Aorta (tissue), 5 donors: ENCODE data around the gene CC2D1A. TPM values are rescaled to one million over a fixed set of nuclear protein-coding genes. Genes with fewer than 3 reads are reported as not detected.
A peak's percentile ranks its signal among the peaks of the same experiment; 100 is the strongest.

ENCODE experiments used
- ATAC-seq: fragments of 200-7000 bp; cut with Tn5 transposase; one replicate; pipeline ENCODE4 v1.9.1; 2022; ENCODE audit warnings: moderate library complexity; ENCODE audit not compliant: low FRiP score
- DNase-seq, 2 donors: peaks; one replicate each; pipeline ENCODE4 v3.0.0-alpha.2; 2020
- H3K27ac ChIP-seq, 2 donors: one replicate each; pipeline ENCODE4 v1.5.1; 2013; ENCODE audit warnings: low read length in 2 of 2, mild to moderate bottlenecking in 2 of 2, moderate library complexity in 2 of 2, control low read depth in 1 of 2, inconsistent platforms in 1 of 2, low read depth in 1 of 2
- H3K27me3 ChIP-seq, 2 donors: one replicate each; pipeline ENCODE4 v1.6.1; 2013; ENCODE audit warnings: control low read depth in 1 of 2, low read length in 1 of 2, mild to moderate bottlenecking in 1 of 2, moderate library complexity in 1 of 2; ENCODE audit not compliant: insufficient read depth in 2 of 2, control insufficient read depth in 1 of 2
- H3K36me3 ChIP-seq, 2 donors: one replicate each; pipeline ENCODE4 v1.6.1; 2013; ENCODE audit warnings: control low read depth in 1 of 2, low read length in 1 of 2, mild to moderate bottlenecking in 1 of 2; ENCODE audit not compliant: insufficient read depth in 2 of 2, control insufficient read depth in 1 of 2
- H3K4me1 ChIP-seq, 2 donors: one replicate each; pipeline ENCODE4 v1.6.1; 2013; ENCODE audit warnings: low read length in 2 of 2, control low read depth in 1 of 2, mild to moderate bottlenecking in 1 of 2, moderate library complexity in 1 of 2; ENCODE audit not compliant: insufficient read depth in 2 of 2, control insufficient read depth in 1 of 2
- H3K4me3 ChIP-seq, 2 donors: one replicate each; pipeline ENCODE4 v1.5.1; 2013; ENCODE audit warnings: low read length in 2 of 2, control low read depth in 1 of 2, mild to moderate bottlenecking in 1 of 2
- H3K9me3 ChIP-seq: one replicate; pipeline ENCODE4 v1.6.1; 2013; ENCODE audit warnings: mild to moderate bottlenecking, low read length; ENCODE audit not compliant: control insufficient read depth
- WGBS, 2 donors: extraction: QIAGEN DNeasy Blood & Tissue Kit; methylation state at CpG; one replicate each; pipeline ENCODE4 v1.1.7; 2013; 5-methylcytosine and 5-hydroxymethylcytosine counted together
- intact Hi-C, 2 donors: fragments of 100-400 bp; cut with DNase I; formaldehyde crosslinking; loops; one replicate each; pipeline versions ENCODE4 v1.14.2 to v1.15.0; 2022
- long read RNA-seq, 2 donors: library from polyadenylated mRNA; unstranded; transcript quantifications; one replicate each; pipeline ENCODE4 v2.0.0, GENCODE V29; 2020 to 2021
- polyA plus RNA-seq, 2 donors: library from polyadenylated mRNA; stranded (reverse); fragments of 200-250 nt; gene quantifications; one replicate each; pipeline ENCODE4 v1.2.3, GENCODE V29; 2013
- total RNA-seq, 2 donors: library from RNA; stranded (reverse); fragmentation: NEBNext Ultra II Directional; extraction: Animal tissue kit (Norgen Biotek cat#: 25700); gene quantifications; one replicate each; pipeline ENCODE4 v1.2.1, GENCODE V29; 2021
- donor health status: healthy with polysubstance abuse.
- donor health status: Bipolar disorder and iron deficiency.
- donor health status: DM: no; HTN: no; CAD: no.
- donor health status: DM: no; HTN: no; CAD: no.
- donor health status: DM: yes; HTN: yes; CAD: no.

The CC2D1A gene
- total RNA-seq (10 to 100 TPM; 26.9 to 37.2 TPM), polyA plus RNA-seq (10 to 100 TPM; 22.3 to 67.6 TPM)
- long read RNA-seq, donor 1, partial matches to known transcripts: 28 of 37 reads
- long read RNA-seq, donor 1, other reads (novel, unspliced or antisense): 9 of 37 reads
- long read RNA-seq, donor 2, transcript CC2D1A-201 (29 exons, 3,581 nt): major isoform, 5 of 27 reads
- long read RNA-seq, donor 2, partial matches to known transcripts: 17 of 27 reads
- long read RNA-seq, donor 2, other reads (novel, unspliced or antisense): 5 of 27 reads

GRCh38 chr19:13905634-13906520 lies at the start of gene CC2D1A, which contains the start of gene BRME1:
TSS of gene CC2D1A (plus strand) at chr19:13906201. CDS start at chr19:13906442, 241 bp downstream.
TSS of gene BRME1 (minus strand) at chr19:13906117. CDS start at chr19:13904892, 1,225 bp downstream.
- H3K4me3 ChIP-seq: peak within 1 kb of the TSS; percentile 72 to 76
- WGBS, 2 donors: 4% methylated on average over 61 to 86 of the region's 86 CpGs
- no peak within 1 kb of the TSS for H3K27ac ChIP-seq
- no peaks in the 10 kb centered on the region for H3K9me3 ChIP-seq
- peak; percentile 95 to 98 for DNase-seq
- H3K36me3 ChIP-seq: no peaks in the 10 kb centered on the region
- peak; percentile 96 for ATAC-seq
- no peaks in the 10 kb centered on the region for H3K4me1 ChIP-seq
- intact Hi-C loops: loop anchor here in 1 of 2 donors (1.0 kb wide), 1 partner anchor 26 kb away; no protein-coding TSS in a partner anchor
- H3K27me3 ChIP-seq: no peaks in the 10 kb centered on the region

- Histone ChIP-seq H3K27ac (no peak overlapping the region), H3K4me3 (no peak overlapping the region), H3K36me3 (no peaks in the 10 kb centered on the region), H3K9me3 (no peaks in the 10 kb centered on the region), H3K27me3 (no peaks in the 10 kb centered on the region), H3K4me1 (no peaks in the 10 kb centered on the region)
- DNase-seq: no peak
- ATAC-seq: no peak
- 83 to 84% methylated on average over 2 of the region's 2 CpGs for WGBS, 2 donors
- intact Hi-C loops: no loop called here
Measured at GRCh38 chr19:13856497-13856896, 49.5 kb upstream of the CC2D1A start.

- no peaks in the 10 kb centered on the region for H3K9me3 ChIP-seq
- H3K27me3 ChIP-seq: no peaks in the 10 kb centered on the region
- no peak for ATAC-seq
- 91 to 97% methylated on average over 3 of the region's 3 CpGs for WGBS, 2 donors
- H3K27ac ChIP-seq: no peak overlapping the region
- intact Hi-C loops: no loop called here
- no peak for DNase-seq
- H3K4me3 ChIP-seq: no peak overlapping the region
- H3K4me1 ChIP-seq: no peaks in the 10 kb centered on the region
- H3K36me3 ChIP-seq: no peaks in the 10 kb centered on the region
Measured at GRCh38 chr19:13859361-13859880, 46.6 kb upstream of the CC2D1A start.

- H3K4me1 ChIP-seq: no peaks in the 10 kb centered on the region
- intact Hi-C loops: loop anchor here (5.0 kb wide), 3 partner anchors 34 to 264 kb away; no protein-coding TSS in a partner anchor
- WGBS, 2 donors: 87 to 91% methylated on average over 13 of the region's 13 CpGs
- no peaks in the 10 kb centered on the region for H3K36me3 ChIP-seq
- ATAC-seq: no peak
- H3K27me3 ChIP-seq: no peaks in the 10 kb centered on the region
- DNase-seq: no peak
- no peaks in the 10 kb centered on the region for H3K9me3 ChIP-seq
- H3K27ac ChIP-seq: no peak overlapping the region
- no peak overlapping the region for H3K4me3 ChIP-seq
Measured at GRCh38 chr19:13860679-13861391, 45.2 kb upstream of the CC2D1A start.

GRCh38 chr19:13861392-13861713 lies 44.6 kb upstream of the CC2D1A start:
- peak overlapping the region; percentile 53 to 76 for H3K27ac ChIP-seq
- intact Hi-C loops: loop anchor here (5.0 kb wide), 3 partner anchors 34 to 264 kb away; no protein-coding TSS in a partner anchor

GRCh38 chr19:13861714-13862531 lies 44.1 kb upstream of the CC2D1A start:
- Histone ChIP-seq H3K27me3 (no peaks in the 10 kb centered on the region), H3K27ac (peak overlapping the region; percentile 53 to 76), H3K4me3 (peak overlapping the region; percentile 18 to 22), H3K9me3 (no peaks in the 10 kb centered on the region), H3K4me1 (no peaks in the 10 kb centered on the region), H3K36me3 (no peaks in the 10 kb centered on the region)
- peak; percentile 95 to 97 for DNase-seq
- ATAC-seq: peak; percentile 96
- WGBS, 2 donors: 1 to 2% methylated on average over 27 of the region's 27 CpGs
- intact Hi-C loops: loop anchor here (2.0 to 5.0 kb wide), 5 partner anchors 35 to 265 kb away; no protein-coding TSS in a partner anchor

More at GRCh38 chr19:13861392-13861713, 44.6 kb upstream of the CC2D1A start:
- WGBS, 2 donors: 40 to 41% methylated on average over 11 of the region's 11 CpGs
- ATAC-seq (no peak), DNase-seq (no peak)
- no peaks in the 10 kb centered on the region for H3K9me3 ChIP-seq
- H3K4me1 ChIP-seq: no peaks in the 10 kb centered on the region
- no peaks in the 10 kb centered on the region for H3K27me3 ChIP-seq
- no peak overlapping the region for H3K4me3 ChIP-seq
- no peaks in the 10 kb centered on the region for H3K36me3 ChIP-seq

- WGBS, 2 donors: 24 to 26% methylated on average over 13 of the region's 13 CpGs
- Histone ChIP-seq H3K4me3 (no peak overlapping the region), H3K9me3 (no peaks in the 10 kb centered on the region), H3K36me3 (no peaks in the 10 kb centered on the region), H3K27me3 (no peaks in the 10 kb centered on the region), H3K4me1 (no peaks in the 10 kb centered on the region), H3K27ac (peak overlapping the region in 1 of 2 donors; percentile 36)
- intact Hi-C loops: loop anchor here (5.0 kb wide), 3 partner anchors 37 to 267 kb away; no protein-coding TSS in a partner anchor
- DNase-seq (no peak), ATAC-seq (no peak)
Measured at GRCh38 chr19:13864046-13864666, 41.8 kb upstream of the CC2D1A start.
